ENCODE data around the gene NOC4L. TPM values are rescaled to one million over a fixed set of nuclear protein-coding genes. Genes with fewer than 3 reads are reported as not detected.

The NOC4L gene
- total RNA-seq, 1 donor from 2014 or later = 17.8 TPM

- H3K27ac Mint-ChIP-seq (ENCODE audit: unreplicated experiment) = no peak overlapping the region
- H3K36me3 Mint-ChIP-seq (ENCODE audit: unreplicated experiment) = no peaks in the 10 kb centered on the region
- DNase-seq = no peak
- peaks cover 17% of the 10 kb centered on the region for H3K27me3 Mint-ChIP-seq (ENCODE audit: unreplicated experiment)
- no peak overlapping the region for H3K4me3 Mint-ChIP-seq (ENCODE audit: unreplicated experiment)
- peaks cover 21% of the 10 kb centered on the region for H3K9me3 Mint-ChIP-seq (ENCODE audit: unreplicated experiment)
- TF ChIP-seq CTCF (IDR thresholded peaks at IDR 0.05; ENCODE audit: partially characterized antibody, unreplicated experiment) = no peak
- peaks cover 4% of the 10 kb centered on the region for H3K4me1 Mint-ChIP-seq (ENCODE audit: low read depth, unreplicated experiment)
These were observed 3.1 kb upstream of the NOC4L start for GRCh38 chr12:132140918-132141841.

GRCh38 chr12:132141976-132142678 lies 2.1 kb upstream of the NOC4L start:
- Mint-ChIP-seq H3K4me1 (ENCODE audit: low read depth, unreplicated experiment) (peaks cover 5% of the 10 kb centered on the region), H3K27me3 (ENCODE audit: unreplicated experiment) (peaks cover 22% of the 10 kb centered on the region), H3K27ac (ENCODE audit: unreplicated experiment) (no peak overlapping the region), H3K4me3 (ENCODE audit: unreplicated experiment) (no peak overlapping the region), H3K36me3 (ENCODE audit: unreplicated experiment) (no peaks in the 10 kb centered on the region), H3K9me3 (ENCODE audit: unreplicated experiment) (peaks cover 18% of the 10 kb centered on the region)
- DNase-seq = no peak
- TF ChIP-seq CTCF (IDR thresholded peaks at IDR 0.05; ENCODE audit: partially characterized antibody, unreplicated experiment) = no peak

- Mint-ChIP-seq H3K4me3 (ENCODE audit: unreplicated experiment) (peak overlapping the region; percentile 84), H3K27me3 (ENCODE audit: unreplicated experiment) (peaks cover 22% of the 10 kb centered on the region), H3K4me1 (ENCODE audit: low read depth, unreplicated experiment) (peaks cover 5% of the 10 kb centered on the region), H3K36me3 (ENCODE audit: unreplicated experiment) (no peaks in the 10 kb centered on the region), H3K9me3 (ENCODE audit: unreplicated experiment) (peaks cover 17% of the 10 kb centered on the region), H3K27ac (ENCODE audit: unreplicated experiment) (peak overlapping the region; percentile 5)
- TF ChIP-seq CTCF (IDR thresholded peaks at IDR 0.05; ENCODE audit: partially characterized antibody, unreplicated experiment) = no peak
- DNase-seq = no peak
These were observed 1.4 kb upstream of the NOC4L start for GRCh38 chr12:132142679-132143335.

GRCh38 chr12:132143336-132144071 lies 753 bp upstream of the NOC4L start:
- Mint-ChIP-seq H3K4me3 (ENCODE audit: unreplicated experiment) (peak overlapping the region; percentile 84), H3K36me3 (ENCODE audit: unreplicated experiment) (no peaks in the 10 kb centered on the region), H3K27ac (ENCODE audit: unreplicated experiment) (peak overlapping the region; percentile 5), H3K27me3 (ENCODE audit: unreplicated experiment) (peaks cover 23% of the 10 kb centered on the region), H3K4me1 (ENCODE audit: low read depth, unreplicated experiment) (peaks cover 5% of the 10 kb centered on the region), H3K9me3 (ENCODE audit: unreplicated experiment) (peaks cover 17% of the 10 kb centered on the region)
- TF ChIP-seq CTCF (IDR thresholded peaks at IDR 0.05; ENCODE audit: partially characterized antibody, unreplicated experiment) = no peak
- DNase-seq = no peak
